Measurements from ENCODE around the gene WNK4. TPM values are rescaled to one million over a fixed set of nuclear protein-coding genes. Genes with fewer than 3 reads are reported as not detected.

The WNK4 gene
- total RNA-seq, 1 donor from 2014 or later, result 0.16 TPM

DNA sequence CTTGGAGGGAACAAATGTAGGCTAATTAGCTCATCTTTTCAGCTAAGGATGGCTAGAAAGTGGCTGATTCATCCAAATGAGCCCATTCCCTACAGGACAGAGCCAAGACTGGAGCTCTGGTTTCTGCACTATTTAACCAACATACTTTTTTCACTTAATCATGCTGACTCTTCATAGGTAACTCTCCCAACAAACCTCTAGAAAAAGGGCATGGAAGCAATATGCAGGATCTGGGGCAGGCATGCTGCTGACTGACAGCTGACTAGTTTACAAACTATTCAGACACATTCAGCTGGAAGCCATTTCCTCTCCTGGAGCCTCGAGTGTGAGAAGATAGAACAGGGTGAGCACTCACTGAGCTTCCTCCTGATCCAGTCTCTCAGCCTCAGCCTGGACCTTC, 37.5 kb downstream of the WNK4 start:
- no peaks in the 10 kb centered on the region for H3K27me3 Mint-ChIP-seq (ENCODE audit: low read depth)
- H3K4me1 Mint-ChIP-seq (ENCODE audit: low read depth), result peaks cover 11% of the 10 kb centered on the region
- no peak overlapping the region for H3K27ac Mint-ChIP-seq
- H3K4me3 Mint-ChIP-seq (ENCODE audit: low read depth), result no peak overlapping the region
- intact Hi-C loops (cut with micrococcal nuclease), result no loop called here
- peaks cover 80% of the 10 kb centered on the region for H3K36me3 Mint-ChIP-seq (ENCODE audit: low read depth)
- DNase-seq (ENCODE audit: low spot score), result no peak
- no peaks in the 10 kb centered on the region for H3K9me3 Mint-ChIP-seq

DNA sequence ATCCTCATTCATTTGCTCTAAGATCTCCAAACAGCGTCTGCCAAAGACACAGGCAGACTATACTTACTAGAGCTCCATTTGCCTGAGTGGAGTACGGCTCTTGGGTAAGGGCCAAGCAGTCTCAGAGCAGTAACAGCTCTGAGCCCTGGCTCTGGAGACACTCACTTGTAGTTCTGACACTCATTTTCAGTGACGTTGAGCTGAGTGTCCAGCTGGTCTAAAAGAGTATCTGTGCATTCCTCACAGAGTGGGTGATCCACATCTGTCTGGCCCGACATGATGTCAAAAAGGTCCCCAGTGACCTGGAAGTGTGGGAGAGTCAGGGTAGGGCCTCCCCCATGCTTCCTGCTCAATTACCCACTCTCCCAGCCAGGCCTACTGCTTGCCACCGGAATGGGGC, 38.0 kb downstream of the WNK4 start:
- no peak for DNase-seq (ENCODE audit: low spot score)
- intact Hi-C loops (cut with micrococcal nuclease), result no loop called here
- Mint-ChIP-seq H3K36me3 (ENCODE audit: low read depth) (peaks cover 80% of the 10 kb centered on the region), H3K27ac (peak overlapping the region; percentile 13), H3K4me3 (ENCODE audit: low read depth) (no peak overlapping the region), H3K4me1 (ENCODE audit: low read depth) (peaks cover 11% of the 10 kb centered on the region), H3K9me3 (no peaks in the 10 kb centered on the region), H3K27me3 (ENCODE audit: low read depth) (no peaks in the 10 kb centered on the region)

DNA sequence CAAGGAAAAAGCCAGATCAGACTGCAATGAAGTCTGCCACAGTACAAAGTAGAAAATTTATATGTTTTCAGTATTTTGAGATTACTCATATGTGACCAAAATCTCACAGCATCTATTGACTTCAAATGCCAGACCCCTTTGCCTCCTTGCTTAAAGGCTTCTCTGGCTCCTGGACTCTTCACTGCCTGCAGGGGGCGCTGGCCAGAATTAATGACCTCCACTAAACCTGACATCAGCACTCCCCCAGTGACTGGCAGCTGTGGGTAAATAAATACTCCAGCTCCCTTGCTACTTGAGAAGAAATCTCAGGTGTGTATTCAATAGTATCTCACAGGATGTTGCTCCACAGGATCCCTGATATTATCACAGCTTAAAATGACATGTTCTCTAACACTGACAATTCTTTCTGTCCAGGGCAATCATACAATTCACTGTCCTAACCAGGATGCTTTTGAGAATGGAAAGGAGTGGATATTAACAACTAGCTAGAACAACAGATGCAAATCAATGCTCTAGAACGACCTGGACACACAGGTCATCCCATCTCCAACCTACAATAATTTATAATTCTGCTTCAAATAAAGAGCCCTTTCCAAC, 39.6 kb downstream of the WNK4 start:
- peak; percentile 47 for DNase-seq (ENCODE audit: low spot score)
- H3K27me3 Mint-ChIP-seq (ENCODE audit: low read depth), result no peaks in the 10 kb centered on the region
- H3K27ac Mint-ChIP-seq, result no peak overlapping the region
- peaks cover 14% of the 10 kb centered on the region for H3K4me1 Mint-ChIP-seq (ENCODE audit: low read depth)
- no peaks in the 10 kb centered on the region for H3K9me3 Mint-ChIP-seq
- intact Hi-C loops (cut with micrococcal nuclease), result loop anchor here (1.0 to 2.0 kb wide), 2 partner anchors 17 to 109 kb away; no protein-coding TSS in a partner anchor
- H3K36me3 Mint-ChIP-seq (ENCODE audit: low read depth), result peaks cover 64% of the 10 kb centered on the region
- H3K4me3 Mint-ChIP-seq (ENCODE audit: low read depth), result no peak overlapping the region

DNA sequence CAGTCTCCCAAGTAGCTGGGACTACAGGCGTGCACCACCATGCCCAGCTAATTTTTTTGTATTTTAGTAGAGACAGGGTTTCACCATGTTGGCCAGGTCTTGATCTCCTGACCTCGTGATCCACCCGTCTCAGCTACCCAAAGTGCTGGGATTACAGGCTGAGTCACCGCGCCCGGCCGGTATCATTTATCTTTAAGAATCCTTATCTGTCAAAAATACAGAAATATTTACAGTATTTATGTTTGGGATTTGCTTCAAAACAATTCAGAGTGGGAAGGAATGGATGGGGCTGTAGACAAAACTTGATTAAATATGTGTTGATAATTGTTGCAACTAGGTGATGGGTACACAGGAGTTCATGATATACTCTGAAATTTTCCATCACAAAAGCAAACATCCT, 40.8 kb downstream of the WNK4 start:
- no peaks in the 10 kb centered on the region for H3K27me3 Mint-ChIP-seq (ENCODE audit: low read depth)
- intact Hi-C loops (cut with micrococcal nuclease), result loop anchor here (2.0 kb wide), 1 partner anchor 18 kb away; no protein-coding TSS in a partner anchor
- DNase-seq (ENCODE audit: low spot score), result no peak
- no peak overlapping the region for H3K4me3 Mint-ChIP-seq (ENCODE audit: low read depth)
- no peak overlapping the region for H3K27ac Mint-ChIP-seq
- peaks cover 14% of the 10 kb centered on the region for H3K4me1 Mint-ChIP-seq (ENCODE audit: low read depth)
- H3K9me3 Mint-ChIP-seq, result no peaks in the 10 kb centered on the region
- H3K36me3 Mint-ChIP-seq (ENCODE audit: low read depth), result peaks cover 54% of the 10 kb centered on the region

DNA sequence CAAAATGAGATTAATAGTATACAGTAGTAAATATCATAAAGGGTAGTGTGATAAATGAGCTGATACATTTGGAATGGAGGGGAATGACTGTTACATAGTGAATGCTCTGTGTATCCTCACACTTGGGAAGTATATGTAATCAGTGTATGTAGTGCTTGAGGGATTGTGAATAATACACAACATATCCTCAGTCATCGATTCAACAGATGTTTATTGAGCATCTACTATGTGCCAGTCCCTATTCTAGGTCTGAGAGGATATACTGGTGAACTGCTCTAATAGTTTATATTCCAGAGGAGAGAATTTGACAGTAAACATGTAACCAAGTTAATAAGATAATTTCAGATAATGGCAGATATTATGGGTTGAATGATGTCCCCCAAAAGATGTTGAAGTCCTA, 47.1 kb downstream of the WNK4 start:
- Mint-ChIP-seq H3K4me1 (ENCODE audit: low read depth) (peaks cover 10% of the 10 kb centered on the region), H3K36me3 (ENCODE audit: low read depth) (peaks cover 3% of the 10 kb centered on the region), H3K4me3 (ENCODE audit: low read depth) (no peak overlapping the region), H3K27me3 (ENCODE audit: low read depth) (peaks cover 14% of the 10 kb centered on the region), H3K27ac (no peak overlapping the region), H3K9me3 (no peaks in the 10 kb centered on the region)
- intact Hi-C loops (cut with micrococcal nuclease), result no loop called here
- no peak for DNase-seq (ENCODE audit: low spot score)

DNA sequence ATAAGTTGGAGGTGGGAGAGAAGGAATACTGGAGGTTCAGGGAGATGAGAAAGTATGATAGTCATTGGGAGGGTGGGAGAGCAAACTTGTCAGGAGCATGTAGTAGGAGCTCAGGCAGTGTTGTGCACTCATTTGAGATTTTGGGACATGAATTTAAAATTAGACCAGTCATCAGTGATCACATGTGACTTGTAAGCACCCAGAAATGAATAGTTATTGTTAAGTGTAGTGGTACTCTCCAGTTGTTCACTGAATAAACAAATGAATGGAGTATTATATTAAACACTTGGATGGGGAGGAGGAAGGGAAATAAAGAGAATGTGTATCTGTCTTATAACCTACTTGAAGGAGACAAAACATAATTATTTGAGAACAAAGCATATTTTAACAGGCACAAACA, 50.6 kb downstream of the WNK4 start:
- no peak overlapping the region for H3K4me3 Mint-ChIP-seq (ENCODE audit: low read depth)
- H3K27ac Mint-ChIP-seq, result no peak overlapping the region
- no peaks in the 10 kb centered on the region for H3K9me3 Mint-ChIP-seq
- DNase-seq (ENCODE audit: low spot score), result no peak
- H3K36me3 Mint-ChIP-seq (ENCODE audit: low read depth), result peaks cover 22% of the 10 kb centered on the region
- H3K4me1 Mint-ChIP-seq (ENCODE audit: low read depth), result peaks cover 20% of the 10 kb centered on the region
- H3K27me3 Mint-ChIP-seq (ENCODE audit: low read depth), result peaks cover 14% of the 10 kb centered on the region
- intact Hi-C loops (cut with micrococcal nuclease), result no loop called here

DNA sequence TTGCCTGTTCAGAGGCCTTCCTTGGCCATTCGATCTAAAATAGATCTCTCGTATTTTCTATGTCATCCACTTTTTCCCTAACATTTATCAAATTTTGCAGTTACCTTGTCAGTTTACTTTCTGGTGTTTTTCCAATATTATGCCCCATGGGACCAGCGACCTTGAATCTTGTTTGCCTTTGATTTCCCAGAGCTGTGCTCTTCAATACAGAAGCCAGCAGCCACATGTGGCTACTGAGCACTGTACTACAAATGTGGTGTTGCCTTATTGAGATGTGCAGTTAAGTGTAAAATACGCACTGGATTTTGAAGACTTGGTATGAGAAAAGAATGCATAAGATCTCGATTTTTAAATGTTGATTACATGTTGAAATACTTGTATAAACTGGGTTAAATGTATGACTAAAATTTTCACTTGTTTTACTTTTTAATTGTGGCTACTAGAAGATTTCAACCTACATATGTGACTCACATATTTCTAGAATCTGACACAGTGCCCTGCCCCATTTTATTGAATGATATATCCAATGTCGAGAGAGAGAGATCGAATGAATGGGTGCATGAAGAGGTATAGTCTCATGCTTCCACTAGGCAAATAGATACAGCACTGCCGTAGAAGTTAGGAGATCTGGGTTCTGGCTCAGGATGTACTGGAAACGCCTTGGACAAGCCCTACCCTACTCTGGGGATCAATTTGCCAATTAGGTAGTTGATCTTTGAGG, 52.0 kb downstream of the WNK4 start:
- Mint-ChIP-seq H3K9me3 (no peaks in the 10 kb centered on the region), H3K4me1 (ENCODE audit: low read depth) (peaks cover 22% of the 10 kb centered on the region), H3K27me3 (ENCODE audit: low read depth) (peaks cover 9% of the 10 kb centered on the region), H3K36me3 (ENCODE audit: low read depth) (peaks cover 32% of the 10 kb centered on the region), H3K27ac (peak overlapping the region; percentile 98), H3K4me3 (ENCODE audit: low read depth) (peak overlapping the region; percentile 92)
- intact Hi-C loops (cut with micrococcal nuclease), result loop anchor here (1.0 kb wide), 1 partner anchor 8 kb away; the partner anchor contains the start of gene BECN1
- DNase-seq (ENCODE audit: low spot score), result no peak

DNA sequence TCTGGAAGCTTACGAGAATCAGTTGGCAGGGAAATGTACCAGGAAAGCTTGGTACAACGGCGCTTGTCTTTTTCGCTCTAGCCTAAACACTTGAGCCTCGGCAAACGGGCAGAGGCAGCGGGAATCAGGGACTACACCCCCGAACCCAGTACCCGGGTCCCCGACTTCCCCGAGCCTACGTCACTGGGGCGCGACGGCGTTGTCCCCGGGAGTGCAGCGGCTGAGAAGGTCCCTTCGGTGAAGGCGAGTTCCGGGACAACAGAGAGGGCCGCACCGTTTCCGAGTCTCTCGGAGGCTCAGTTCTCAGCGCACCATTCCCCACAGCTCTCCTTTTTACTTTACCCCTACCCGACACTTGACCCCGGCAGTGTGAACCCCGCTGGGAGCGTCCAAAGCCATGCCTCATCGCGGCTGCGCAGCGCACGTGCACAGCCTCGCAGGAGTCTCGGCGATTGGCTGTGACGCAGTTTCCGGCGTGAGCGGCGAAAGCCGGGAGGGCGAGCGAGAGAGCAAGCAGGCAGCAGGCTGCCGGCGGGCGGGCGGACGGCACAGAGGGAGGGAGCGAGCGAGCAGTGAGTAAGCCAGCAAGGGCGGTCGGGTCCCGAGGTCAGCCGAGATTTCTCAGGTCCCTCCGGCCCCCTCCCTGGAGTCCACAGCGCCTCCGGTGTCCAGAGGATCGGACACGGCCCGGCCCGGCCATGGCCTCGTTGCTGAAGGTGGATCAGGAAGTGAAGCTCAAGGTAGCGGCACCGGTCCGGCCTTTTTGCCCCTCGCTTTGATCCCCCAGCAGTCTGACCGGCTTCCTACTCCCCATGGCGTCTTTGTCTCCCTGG, 52.7 kb downstream of the WNK4 start, which contains the start of gene PSME3:
Gene PSME3, plus strand, starts transcription at position 464 of the 833 bp plus-strand sequence. Its CDS starts 235 bp downstream, at position 699.
- H3K4me1 Mint-ChIP-seq (ENCODE audit: low read depth), result peaks cover 24% of the 10 kb centered on the region
- peaks cover 40% of the 10 kb centered on the region for H3K36me3 Mint-ChIP-seq (ENCODE audit: low read depth)
- intact Hi-C loops (cut with micrococcal nuclease), result loop anchor here (1.0 kb wide), 1 partner anchor 9 kb away; the partner anchor contains the start of gene BECN1
- peaks cover 2% of the 10 kb centered on the region for H3K27me3 Mint-ChIP-seq (ENCODE audit: low read depth)
- peak; percentile 90 for DNase-seq (ENCODE audit: low spot score)
- H3K27ac Mint-ChIP-seq, result peak within 1 kb of the TSS; percentile 98
- H3K9me3 Mint-ChIP-seq, result no peaks in the 10 kb centered on the region
- peak within 1 kb of the TSS; percentile 92 for H3K4me3 Mint-ChIP-seq (ENCODE audit: low read depth)

DNA sequence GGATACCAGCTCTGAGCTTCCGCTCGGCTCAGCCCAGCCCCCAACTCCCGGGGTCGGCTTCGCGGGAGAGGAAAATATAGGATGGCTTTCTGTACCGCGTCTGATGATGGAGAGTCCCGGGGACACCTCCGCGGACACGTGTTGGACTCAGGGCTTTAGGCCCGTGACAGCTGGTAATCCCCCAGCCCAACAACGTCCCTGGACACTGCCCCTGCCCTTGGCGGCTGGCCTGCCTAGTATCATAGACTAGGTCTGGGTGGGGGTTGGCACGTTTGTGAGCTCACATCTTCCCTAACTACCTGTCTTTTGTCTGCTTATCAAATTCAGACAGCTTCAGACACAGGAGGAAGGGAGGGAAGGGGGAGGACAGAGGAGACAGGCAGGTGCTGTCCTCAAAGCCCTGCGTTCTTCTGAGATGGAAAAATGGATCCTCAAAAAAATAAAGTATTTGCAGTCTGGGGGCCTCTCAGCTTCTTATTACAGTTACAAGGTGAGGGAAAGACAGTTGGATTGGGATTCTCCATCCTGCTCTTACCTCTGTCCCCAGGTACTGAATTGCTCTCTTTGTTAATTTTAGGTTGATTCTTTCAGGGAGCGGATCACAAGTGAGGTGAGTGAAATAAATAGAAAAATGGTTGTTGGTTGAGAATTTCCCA, 53.5 kb downstream of the WNK4 start:
- intact Hi-C loops (cut with micrococcal nuclease), result no loop called here

DNA sequence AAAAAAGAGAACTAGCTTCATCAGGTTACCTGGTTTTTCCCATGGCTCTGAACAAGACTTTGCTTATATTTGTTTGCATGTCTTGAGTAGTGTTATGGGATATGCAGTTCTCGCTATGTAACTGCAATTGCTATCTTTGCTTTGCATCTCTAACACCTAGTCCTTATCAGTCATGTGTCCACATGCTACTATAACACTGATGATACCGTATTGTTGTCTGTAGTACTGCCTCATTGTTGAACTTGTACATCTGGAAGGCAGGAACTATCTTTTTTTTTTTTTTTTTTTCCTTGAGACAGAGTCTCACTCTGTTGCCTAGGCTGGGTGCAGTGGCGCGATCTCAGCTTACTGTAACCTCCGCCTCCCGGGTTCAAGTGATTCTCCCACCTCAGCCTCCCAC, 55.3 kb downstream of the WNK4 start:
- Mint-ChIP-seq H3K27me3 (ENCODE audit: low read depth) (no peaks in the 10 kb centered on the region), H3K4me3 (ENCODE audit: low read depth) (no peak overlapping the region), H3K9me3 (no peaks in the 10 kb centered on the region), H3K4me1 (ENCODE audit: low read depth) (peaks cover 24% of the 10 kb centered on the region), H3K27ac (no peak overlapping the region), H3K36me3 (ENCODE audit: low read depth) (peaks cover 61% of the 10 kb centered on the region)
- intact Hi-C loops (cut with micrococcal nuclease), result no loop called here
- no peak for DNase-seq (ENCODE audit: low spot score)

More for the DNA sequence above, 53.5 kb downstream of the WNK4 start:
- H3K36me3 Mint-ChIP-seq (ENCODE audit: low read depth), result peaks cover 47% of the 10 kb centered on the region
- no peaks in the 10 kb centered on the region for H3K9me3 Mint-ChIP-seq
- H3K4me3 Mint-ChIP-seq (ENCODE audit: low read depth), result peak overlapping the region; percentile 92
- no peak for DNase-seq (ENCODE audit: low spot score)
- no peaks in the 10 kb centered on the region for H3K27me3 Mint-ChIP-seq (ENCODE audit: low read depth)
- peak overlapping the region; percentile 98 for H3K27ac Mint-ChIP-seq
- H3K4me1 Mint-ChIP-seq (ENCODE audit: low read depth), result peaks cover 24% of the 10 kb centered on the region

DNA sequence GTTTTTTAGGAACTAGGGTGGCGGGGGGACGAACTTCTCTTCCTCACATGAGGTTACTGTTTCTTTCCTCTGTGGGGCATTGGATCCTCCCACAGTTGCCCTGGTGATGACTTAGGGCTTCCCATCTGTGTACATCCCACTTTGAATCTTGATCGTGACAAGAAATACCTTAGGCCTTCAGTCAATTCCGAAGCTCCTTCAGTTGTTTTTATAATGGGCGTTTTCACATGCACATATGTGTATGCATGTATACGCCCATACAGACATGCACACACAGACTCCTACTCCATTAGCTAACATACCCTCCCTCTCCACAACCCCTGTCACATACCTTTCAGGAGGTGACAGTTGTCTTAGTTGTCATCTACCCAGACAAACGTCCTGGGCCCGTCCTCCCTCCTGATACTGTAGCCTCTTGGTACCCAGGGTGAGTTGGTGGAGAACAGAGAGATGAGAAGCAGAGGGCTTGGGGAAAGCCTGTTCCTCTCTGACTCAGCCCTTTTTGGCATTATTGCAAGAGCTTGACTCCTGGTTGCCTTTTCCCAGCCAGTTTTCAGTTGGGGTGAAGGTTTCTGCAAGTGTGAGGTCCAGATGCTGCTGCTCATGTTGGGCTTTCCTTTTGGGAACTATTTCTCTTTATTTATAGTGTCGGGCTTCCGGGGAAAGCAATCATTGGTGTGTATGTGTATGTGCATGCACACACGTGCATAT, 61.7 kb downstream of the WNK4 start:
- DNase-seq (ENCODE audit: low spot score), result no peak
- Mint-ChIP-seq H3K27me3 (ENCODE audit: low read depth) (no peaks in the 10 kb centered on the region), H3K36me3 (ENCODE audit: low read depth) (peaks cover 76% of the 10 kb centered on the region), H3K4me1 (ENCODE audit: low read depth) (peaks cover 16% of the 10 kb centered on the region), H3K9me3 (no peaks in the 10 kb centered on the region), H3K4me3 (ENCODE audit: low read depth) (no peak overlapping the region), H3K27ac (no peak overlapping the region)
- intact Hi-C loops (cut with micrococcal nuclease), result no loop called here
